ENCODE data around the gene SYT9. TPM values are rescaled to one million over a fixed set of nuclear protein-coding genes. Genes with fewer than 3 reads are reported as not detected.

SYT9 gene
- total and polyA plus RNA-seq, 2 donors (not counting 3 experiments of a cell fraction or from before 2014, with no cell fraction given), result 0.23 TPM; not detected in 1

DNA sequence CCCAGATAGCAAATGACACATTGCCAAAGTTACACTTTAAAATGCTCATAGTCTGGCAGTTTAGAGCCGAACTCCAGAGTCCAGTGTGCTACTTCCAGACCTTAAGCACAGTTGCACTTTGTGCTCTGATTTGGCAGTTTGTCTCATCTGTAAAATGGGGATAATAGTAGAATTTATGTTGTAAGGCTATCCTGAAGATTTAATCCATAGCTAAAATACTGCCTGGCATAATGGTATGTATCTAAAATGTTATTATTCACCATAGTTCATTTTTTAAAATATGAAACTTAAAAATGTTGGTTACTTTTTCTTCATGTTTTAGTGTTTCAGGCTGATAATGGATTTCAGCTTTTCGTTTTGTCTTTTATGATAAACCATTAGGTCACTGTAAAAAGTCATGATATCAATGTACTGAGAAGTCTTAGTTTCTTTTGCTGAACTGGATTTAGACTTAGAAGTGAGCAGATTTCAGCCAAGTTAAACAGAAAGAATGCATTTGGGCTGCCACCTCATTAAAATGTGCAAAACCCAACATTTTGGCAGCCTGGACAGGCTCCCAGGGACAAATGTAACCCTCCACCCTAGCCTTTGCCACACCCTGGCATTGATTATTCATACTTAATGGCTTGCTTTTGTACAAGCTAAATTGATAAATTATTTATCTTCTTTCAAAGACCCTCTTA, 234.5 kb downstream of the SYT9 start:
- H3K4me1 ChIP-seq (ENCODE audit: control insufficient read depth, extremely low read depth, insufficient read depth, low read length), result no peaks in the 10 kb centered on the region
- H3K4me2 ChIP-seq (ENCODE audit: insufficient read depth, low read length), result no peak overlapping the region
- H3K9me1 ChIP-seq (replicated peaks; ENCODE audit: control insufficient read depth, extremely low read depth, insufficient read depth, low read length), result no peaks in the 10 kb centered on the region
- no TSS peak for BruUV-seq (replicated peaks)
- no peak for DNase-seq (ENCODE audit: low read depth, low spot score)
- TF ChIP-seq GATA2 (IDR thresholded peaks at IDR 0.05; ENCODE audit: insufficient read depth, insufficient read length, low read depth, low read length) (no peak), POLR2A (IDR thresholded peaks at IDR 0.05; ENCODE audit: low read depth, low read length) (no peak), EZH2 (IDR thresholded peaks at IDR 0.05; ENCODE audit: borderline replicate concordance, low read depth, low read length, severe bottlenecking) (no peak), MYC (IDR thresholded peaks at IDR 0.05; ENCODE audit: low read depth, low read length) (no peak), POLR2AphosphoS5 (IDR thresholded peaks at IDR 0.05; ENCODE audit: insufficient read depth, low read depth, low read length) (no peak), FOS (IDR thresholded peaks at IDR 0.05; ENCODE audit: borderline replicate concordance, insufficient read depth, low read length) (no peak), JUN (IDR thresholded peaks at IDR 0.05; ENCODE audit: borderline replicate concordance, insufficient read depth, insufficient read length, low read depth) (no peak)
- TF ChIP-seq, protein P1, sequence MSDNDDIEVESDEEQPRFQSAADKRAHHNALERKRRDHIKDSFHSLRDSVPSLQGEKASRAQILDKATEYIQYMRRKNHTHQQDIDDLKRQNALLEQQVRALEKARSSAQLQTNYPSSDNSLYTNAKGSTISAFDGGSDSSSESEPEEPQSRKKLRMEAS (IDR thresholded peaks at IDR 0.05; ENCODE audit: insufficient read depth, insufficient read length), result no peak
- TF ChIP-seq, protein P2, sequence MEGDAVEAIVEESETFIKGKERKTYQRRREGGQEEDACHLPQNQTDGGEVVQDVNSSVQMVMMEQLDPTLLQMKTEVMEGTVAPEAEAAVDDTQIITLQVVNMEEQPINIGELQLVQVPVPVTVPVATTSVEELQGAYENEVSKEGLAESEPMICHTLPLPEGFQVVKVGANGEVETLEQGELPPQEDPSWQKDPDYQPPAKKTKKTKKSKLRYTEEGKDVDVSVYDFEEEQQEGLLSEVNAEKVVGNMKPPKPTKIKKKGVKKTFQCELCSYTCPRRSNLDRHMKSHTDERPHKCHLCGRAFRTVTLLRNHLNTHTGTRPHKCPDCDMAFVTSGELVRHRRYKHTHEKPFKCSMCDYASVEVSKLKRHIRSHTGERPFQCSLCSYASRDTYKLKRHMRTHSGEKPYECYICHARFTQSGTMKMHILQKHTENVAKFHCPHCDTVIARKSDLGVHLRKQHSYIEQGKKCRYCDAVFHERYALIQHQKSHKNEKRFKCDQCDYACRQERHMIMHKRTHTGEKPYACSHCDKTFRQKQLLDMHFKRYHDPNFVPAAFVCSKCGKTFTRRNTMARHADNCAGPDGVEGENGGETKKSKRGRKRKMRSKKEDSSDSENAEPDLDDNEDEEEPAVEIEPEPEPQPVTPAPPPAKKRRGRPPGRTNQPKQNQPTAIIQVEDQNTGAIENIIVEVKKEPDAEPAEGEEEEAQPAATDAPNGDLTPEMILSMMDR (IDR thresholded peaks at IDR 0.05; ENCODE audit: extremely low read depth in 1 of 2, insufficient read depth in 1 of 2, low read depth in 1 of 2, low read length in 2 of 2), result no peak
- no peak overlapping the region for H2AFZ ChIP-seq (ENCODE audit: low read depth, low read length)
- no peaks in the 10 kb centered on the region for H3K9me3 ChIP-seq (replicated peaks; ENCODE audit: control insufficient read depth, insufficient read depth, low read length)
- ChIA-PET POLR2A (no interaction called here), CTCF (interaction anchor here (0.9 kb wide), 1 partner anchor 179 kb away, joined by 3 read pairs; no protein-coding TSS in a partner anchor)
- H3K36me3 ChIP-seq (ENCODE audit: control insufficient read depth in 2 of 2, extremely low read depth in 1 of 2, insufficient read depth in 2 of 2, low read length in 2 of 2), result no peaks in the 10 kb centered on the region
- H3K4me3 ChIP-seq (replicated peaks in 1 of 3; ENCODE audit: insufficient read depth in 1 of 3, low read depth in 1 of 3, low read length in 3 of 3), result no peak overlapping the region
- peaks cover 0 to 2% of the 10 kb centered on the region in 2 experiments for H3K27me3 ChIP-seq (ENCODE audit: control insufficient read depth in 2 of 2, insufficient read depth in 2 of 2, low read length in 2 of 2)
- H3K79me2 ChIP-seq (ENCODE audit: control insufficient read depth, insufficient read depth, low read length), result no peaks in the 10 kb centered on the region
- no peak for FAIRE-seq
- no peak overlapping the region for H3K9ac ChIP-seq (replicated peaks; ENCODE audit: extremely low read depth, insufficient read depth, low read length)
- H3K27ac ChIP-seq (ENCODE audit: insufficient read depth, low read depth, low read length), result no peak overlapping the region
- intact Hi-C loops (cut with micrococcal nuclease) (no loop called here), dilution Hi-C loops (cut with MboI; ENCODE audit: extremely low pct_ligation_motif_present, low sequenced_read_pairs) (no loop called here)
- H4K20me1 ChIP-seq (replicated peaks; ENCODE audit: control insufficient read depth, extremely low read depth, insufficient read depth, low read length), result no peaks in the 10 kb centered on the region

Data from endothelial cell of umbilical vein (primary cell).